HUES48 (cell line): ENCODE measurements around the gene DNAJC27.

Experiments used
- H3K27ac ChIP-seq: one replicate; pipeline ENCODE4 v1.7.0; 2013; ENCODE audit warnings: low read depth, low read length, inconsistent platforms
- H3K27me3 ChIP-seq: 2 replicates; pipeline ENCODE4 v1.6.1; 2013; ENCODE audit warnings: mild to moderate bottlenecking, low read length; ENCODE audit not compliant: control insufficient read depth, insufficient read depth
- H3K36me3 ChIP-seq: 2 replicates; pipeline ENCODE4 v1.6.1; 2013; ENCODE audit warnings: low read length; ENCODE audit not compliant: control insufficient read depth, insufficient read depth
- H3K4me1 ChIP-seq: 2 replicates; pipeline ENCODE4 v1.6.1; 2013; ENCODE audit warnings: mild to moderate bottlenecking, low read length; ENCODE audit not compliant: control insufficient read depth, insufficient read depth
- H3K4me3 ChIP-seq: 2 replicates; pipeline ENCODE4 v1.5.1; 2013; ENCODE audit warnings: mild to moderate bottlenecking, low read depth, low read length
- H3K9ac ChIP-seq: 2 replicates; pipeline ENCODE4 v1.6.1; 2013; ENCODE audit warnings: mild to moderate bottlenecking, low read depth, low read length, moderate library complexity
- H3K9me3 ChIP-seq: 2 replicates; pipeline ENCODE4 v1.6.1; 2013; ENCODE audit warnings: low read length; ENCODE audit not compliant: control insufficient read depth, insufficient read depth

DNAJC27 gene

DNA sequence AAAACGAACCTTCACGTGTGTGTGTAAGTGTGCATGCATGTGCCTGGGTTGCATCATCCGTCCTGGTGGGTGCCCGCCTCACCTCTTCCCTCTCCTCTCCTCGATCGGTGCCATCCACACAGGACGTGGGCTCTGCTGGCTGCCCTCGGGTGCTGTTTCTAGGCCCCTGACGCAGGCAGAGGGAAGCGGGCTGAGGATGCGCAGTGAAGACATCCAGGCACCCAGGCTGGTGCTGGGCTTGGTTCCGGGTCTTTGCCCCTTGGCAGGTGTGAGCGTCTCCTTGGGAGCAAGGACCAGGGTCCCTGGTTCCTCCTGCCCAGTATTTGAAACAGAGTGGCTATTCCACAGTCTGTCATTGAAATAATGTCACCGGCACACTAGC lies 45.5 kb downstream of the DNAJC27 start:
- Histone ChIP-seq H3K4me1 (peaks cover 17% of the 10 kb centered on the region; the same call in 1 of the 2 replicates), H3K36me3 (no peaks in the 10 kb centered on the region), H3K4me3 (no peak overlapping the region; the same call in 1 of the 2 replicates), H3K9ac (no peak overlapping the region), H3K27me3 (no peaks in the 10 kb centered on the region), H3K27ac (no peak overlapping the region), H3K9me3 (no peaks in the 10 kb centered on the region)

DNA sequence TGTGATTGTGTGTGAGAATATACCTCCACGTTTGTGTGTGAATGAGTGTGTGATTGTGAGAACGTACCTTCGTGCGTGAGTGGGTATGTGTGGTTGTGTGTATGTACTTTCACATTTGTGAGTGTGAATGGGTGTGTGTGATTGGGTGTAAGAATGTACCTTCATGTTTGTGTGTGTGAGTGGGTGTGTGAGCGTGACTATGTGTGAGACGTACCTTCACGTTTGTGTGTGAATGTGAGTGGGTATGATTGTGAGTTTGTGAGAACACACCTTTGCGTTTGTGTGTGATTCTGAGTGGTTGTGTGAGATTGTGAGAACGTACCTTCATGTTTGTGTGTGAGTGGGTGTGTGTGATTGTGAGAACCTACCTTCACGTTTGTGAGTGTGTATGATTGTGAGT lies 45.9 kb downstream of the DNAJC27 start:
- H3K9ac ChIP-seq = no peak overlapping the region
- no peak overlapping the region for H3K4me3 ChIP-seq
- no peaks in the 10 kb centered on the region for H3K9me3 ChIP-seq
- no peak overlapping the region for H3K27ac ChIP-seq
- peaks cover 14% of the 10 kb centered on the region; the same call in 1 of the 2 replicates for H3K4me1 ChIP-seq
- no peaks in the 10 kb centered on the region for H3K36me3 ChIP-seq
- H3K27me3 ChIP-seq = peaks cover 2% of the 10 kb centered on the region; the same call in 1 of the 2 replicates

DNA sequence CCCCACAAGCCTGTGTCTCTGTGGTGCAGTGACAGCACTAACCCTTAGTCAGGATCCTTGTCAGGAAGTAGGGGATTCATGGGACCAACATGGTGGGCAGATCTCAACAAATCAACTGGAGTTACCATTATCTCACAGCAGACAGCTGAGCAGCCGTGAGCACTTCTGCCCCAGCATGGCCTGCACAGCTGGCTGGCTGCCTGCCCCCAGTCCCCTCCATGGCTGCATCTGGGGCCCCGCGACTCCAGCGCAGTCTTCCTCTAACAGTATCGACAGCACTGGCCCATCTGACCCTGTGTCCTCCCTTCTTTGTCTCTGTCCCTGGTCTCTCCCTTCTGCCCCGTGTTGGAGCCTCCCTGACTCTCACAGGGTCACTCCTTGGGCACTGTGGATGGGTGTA lies 47.0 kb downstream of the DNAJC27 start:
- Histone ChIP-seq H3K9me3 (no peaks in the 10 kb centered on the region), H3K36me3 (no peaks in the 10 kb centered on the region), H3K9ac (no peak overlapping the region), H3K4me3 (no peak overlapping the region), H3K27me3 (peaks cover 3% of the 10 kb centered on the region; the same call in 1 of the 2 replicates), H3K4me1 (peaks cover 13% of the 10 kb centered on the region; the same call in 1 of the 2 replicates), H3K27ac (no peak overlapping the region)

DNA sequence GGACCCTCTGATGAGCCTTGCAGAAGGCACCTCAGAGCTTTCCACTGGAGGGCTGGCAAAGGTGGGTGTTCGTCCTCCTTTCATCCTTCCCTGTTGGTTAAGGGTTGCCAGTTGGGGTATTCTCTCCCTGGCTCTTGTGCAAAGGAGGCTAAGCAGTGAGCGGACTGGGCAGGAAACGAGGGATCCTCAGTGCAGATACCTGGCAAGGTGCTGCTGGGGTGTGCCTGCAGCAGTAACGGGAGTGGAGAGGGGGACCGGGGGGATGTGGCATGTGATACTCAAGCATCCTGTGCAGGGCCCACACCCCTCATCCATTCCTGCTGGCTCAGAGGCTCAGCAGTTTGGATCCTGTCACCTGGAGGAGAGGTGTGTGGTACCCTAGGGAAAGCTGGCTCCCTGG lies 47.5 kb downstream of the DNAJC27 start:
- Histone ChIP-seq H3K36me3 (no peaks in the 10 kb centered on the region), H3K27ac (no peak overlapping the region), H3K27me3 (peaks cover 3% of the 10 kb centered on the region; the same call in 1 of the 2 replicates), H3K4me3 (no peak overlapping the region), H3K9ac (no peak overlapping the region), H3K4me1 (peaks cover 13% of the 10 kb centered on the region; the same call in 1 of the 2 replicates), H3K9me3 (no peaks in the 10 kb centered on the region)

DNA sequence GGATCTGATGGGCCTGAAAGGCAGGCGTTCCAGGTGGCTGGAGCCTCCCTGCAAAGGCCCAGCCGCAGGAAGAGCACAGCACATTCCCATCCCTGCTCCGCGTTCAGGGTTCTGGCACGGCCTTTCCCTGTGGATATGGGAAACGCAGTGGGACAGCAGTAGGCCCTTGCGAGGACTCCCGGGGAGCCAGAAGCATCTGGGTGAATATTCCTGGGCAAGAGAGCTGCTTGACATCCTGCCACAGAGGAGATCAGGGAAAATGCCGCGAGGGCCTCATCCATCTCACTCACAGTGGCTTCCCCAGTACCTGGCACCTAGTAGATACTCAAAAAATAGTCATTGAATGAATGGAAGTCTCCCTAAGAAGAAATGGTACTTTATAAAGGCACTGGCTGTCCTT lies 48.6 kb downstream of the DNAJC27 start:
- Histone ChIP-seq H3K36me3 (0 out of 2 replicates have a peak, but pooled peaks cover under 1% of the 10 kb centered on the region), H3K4me1 (peaks cover 16% of the 10 kb centered on the region; the same call in 1 of the 2 replicates), H3K9me3 (no peaks in the 10 kb centered on the region), H3K9ac (no peak overlapping the region), H3K27ac (no peak overlapping the region), H3K4me3 (no peak overlapping the region), H3K27me3 (peaks cover 3% of the 10 kb centered on the region; the same call in 1 of the 2 replicates)

DNA sequence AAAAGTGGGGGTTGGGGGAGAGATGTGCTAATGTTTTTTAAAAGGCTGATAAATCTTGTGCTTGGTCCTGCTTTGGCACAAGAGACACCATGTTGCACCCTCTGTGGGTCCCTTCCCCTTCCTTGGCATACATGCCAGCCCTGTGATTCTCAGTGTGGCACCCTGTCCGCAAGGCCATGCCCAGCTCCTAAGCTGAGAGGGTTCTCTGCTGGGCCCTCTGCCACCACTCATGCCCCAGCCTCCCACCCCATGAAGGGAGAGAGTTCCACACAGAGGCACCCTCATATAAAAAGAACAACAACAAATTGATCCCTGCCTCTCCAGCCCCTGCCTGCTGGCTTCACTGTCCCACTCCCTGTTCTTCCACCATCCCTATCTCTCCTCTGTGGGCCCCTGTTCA lies 49.2 kb downstream of the DNAJC27 start:
- H3K9ac ChIP-seq = no peak overlapping the region
- H3K27ac ChIP-seq = no peak overlapping the region
- peaks cover 6% of the 10 kb centered on the region; the same call in 1 of the 2 replicates for H3K36me3 ChIP-seq
- no peaks in the 10 kb centered on the region for H3K9me3 ChIP-seq
- no peak overlapping the region for H3K4me3 ChIP-seq
- peaks cover 16% of the 10 kb centered on the region; the same call in 1 of the 2 replicates for H3K4me1 ChIP-seq
- peaks cover 3% of the 10 kb centered on the region; the same call in 1 of the 2 replicates for H3K27me3 ChIP-seq

DNA sequence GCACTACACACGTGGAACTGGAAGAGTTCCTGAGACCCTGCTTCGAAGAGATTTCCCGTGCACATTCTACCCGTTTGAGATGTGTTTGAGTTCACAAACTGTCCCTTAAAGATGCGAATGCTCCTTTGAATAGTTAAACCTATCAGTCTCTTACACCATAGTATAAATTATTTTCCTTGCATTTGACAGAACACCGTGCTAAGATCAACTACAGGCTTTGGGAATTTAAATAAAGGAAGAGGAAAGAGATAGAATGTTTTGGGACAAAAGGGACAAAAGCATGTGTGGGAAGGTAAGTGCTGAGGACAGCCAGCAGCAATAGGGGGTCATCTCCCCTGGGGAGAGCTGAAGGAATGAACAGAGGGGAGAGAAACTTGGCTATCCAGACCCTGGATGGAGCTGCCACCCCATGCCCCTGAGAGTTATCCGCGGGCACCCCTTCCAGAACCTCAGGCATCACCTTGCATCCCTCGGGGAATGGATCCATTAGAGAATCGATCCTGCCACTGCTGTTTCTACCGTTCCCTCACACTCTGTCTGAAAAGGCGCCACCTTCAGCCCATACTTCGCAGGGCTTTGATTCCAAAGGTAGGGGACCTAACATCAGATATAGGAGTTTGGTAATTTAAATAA lies 50.8 kb downstream of the DNAJC27 start:
- Histone ChIP-seq H3K36me3 (peaks cover 6% of the 10 kb centered on the region; the same call in 1 of the 2 replicates), H3K27ac (no peak overlapping the region), H3K4me1 (0 out of 2 replicates have a peak, but pooled peaks cover 4% of the 10 kb centered on the region), H3K4me3 (peak overlapping the region; percentile 52), H3K9ac (no peak overlapping the region), H3K9me3 (no peaks in the 10 kb centered on the region), H3K27me3 (peaks cover 3% of the 10 kb centered on the region; the same call in 1 of the 2 replicates)

DNA sequence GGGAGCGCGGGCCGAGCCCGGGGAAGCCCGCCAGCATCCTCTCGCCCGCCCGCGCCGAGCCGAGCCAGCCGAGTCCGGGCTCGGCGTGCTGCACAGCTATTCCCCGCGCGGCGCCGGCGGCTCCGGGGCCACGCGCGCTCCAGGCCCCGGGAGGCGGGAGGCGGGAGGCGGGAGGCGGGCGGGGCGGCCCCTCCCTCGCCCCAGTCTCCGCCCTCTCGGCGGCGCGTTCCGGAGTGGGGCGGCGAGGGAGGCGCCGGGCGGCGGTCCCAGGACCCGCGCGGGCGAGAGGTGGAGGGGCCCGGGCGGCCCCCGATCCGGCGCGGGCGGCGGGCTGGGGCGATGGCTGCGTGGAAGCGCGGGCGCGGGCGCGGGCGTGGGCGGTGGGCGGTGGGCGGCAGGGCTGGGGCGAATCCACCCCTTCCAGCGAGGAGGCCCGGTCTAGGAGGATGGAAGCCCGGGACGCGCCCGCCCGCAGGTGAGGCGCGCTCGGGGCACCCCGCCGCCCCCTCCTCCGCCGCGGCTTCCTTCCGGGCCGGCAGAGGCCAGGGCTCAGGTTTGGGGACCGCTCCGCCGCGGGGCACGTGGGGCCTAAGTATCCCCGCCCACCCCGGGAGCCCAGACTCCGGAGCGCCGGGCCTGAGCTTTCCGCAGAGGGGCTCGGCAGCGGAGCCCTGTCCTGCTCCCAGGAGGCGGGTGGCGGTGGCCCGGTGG lies 51.5 kb downstream of the DNAJC27 start, which contains the start of gene ADCY3:
TSS of gene ADCY3 (minus strand) at position 140 of the 711 bp plus-strand sequence. CDS start 1,250 bp downstream, outside the sequence.
- Histone ChIP-seq H3K36me3 (peaks cover 6% of the 10 kb centered on the region; the same call in 1 of the 2 replicates), H3K27ac (no peak within 1 kb of the TSS), H3K27me3 (peaks cover 3% of the 10 kb centered on the region; the same call in 1 of the 2 replicates), H3K9ac (no peak within 1 kb of the TSS; the same call in 1 of the 2 replicates), H3K9me3 (no peaks in the 10 kb centered on the region), H3K4me1 (0 out of 2 replicates have a peak, but pooled peaks cover 4% of the 10 kb centered on the region), H3K4me3 (peak within 1 kb of the TSS; percentile 64)

DNA sequence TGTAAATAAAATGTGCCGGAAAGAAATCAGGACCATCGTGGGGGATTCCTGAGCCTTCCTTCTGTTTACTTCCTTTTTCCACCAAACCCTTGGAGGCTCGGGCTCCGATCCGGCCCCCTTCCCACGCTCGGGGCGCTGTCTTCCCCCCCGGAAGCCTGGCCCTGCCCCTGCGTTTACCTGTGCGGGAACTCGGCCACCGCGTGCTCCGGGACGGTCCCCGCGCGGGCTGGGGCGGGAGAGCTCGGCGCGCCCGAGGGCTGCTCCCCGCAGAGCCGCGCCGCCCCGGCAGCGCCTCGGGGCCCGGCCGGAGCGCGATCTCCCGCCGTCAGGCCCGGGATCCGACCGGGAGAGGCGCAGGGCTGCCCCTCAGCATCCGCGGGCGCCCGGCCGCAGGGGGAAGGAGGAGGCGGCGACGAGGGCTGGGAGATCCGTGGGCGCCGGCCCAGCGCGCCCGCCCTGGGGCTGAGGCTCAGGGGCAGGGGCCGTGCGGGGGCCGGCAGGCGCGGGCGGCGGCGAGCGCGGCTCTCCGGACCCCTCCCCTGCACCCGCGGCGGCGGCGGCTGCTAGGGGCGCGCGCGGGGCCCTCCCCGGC lies 52.2 kb downstream of the DNAJC27 start:
- Histone ChIP-seq H3K4me1 (0 out of 2 replicates have a peak, but pooled peaks cover 4% of the 10 kb centered on the region), H3K27ac (no peak overlapping the region), H3K9ac (no peak overlapping the region; the same call in 1 of the 2 replicates)

DNA sequence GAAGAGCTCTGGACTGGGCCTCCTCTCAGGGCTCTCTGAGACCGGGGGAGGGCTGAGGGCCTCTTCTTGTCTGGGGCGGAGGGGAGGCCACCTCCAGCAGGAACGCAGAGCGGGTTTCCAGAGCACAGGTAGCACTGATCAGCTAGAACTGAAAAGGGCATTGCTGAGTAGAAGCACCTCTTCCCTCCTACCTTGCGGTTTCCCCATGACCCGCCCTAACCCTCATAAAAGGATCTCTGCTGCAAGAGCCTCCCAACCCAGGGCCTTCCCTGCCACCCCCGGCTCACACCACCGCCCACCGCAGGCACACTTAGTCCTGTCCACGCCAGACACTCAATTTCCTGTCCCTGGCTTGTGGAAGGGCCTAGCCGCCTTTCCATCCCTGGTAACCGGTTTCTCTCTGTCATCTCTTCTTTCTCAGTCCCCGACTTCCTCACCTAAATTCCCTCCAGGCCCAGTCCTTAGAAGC lies 52.7 kb downstream of the DNAJC27 start:
- peak overlapping the region; percentile 64 for H3K4me3 ChIP-seq
- no peak overlapping the region; the same call in 1 of the 2 replicates for H3K9ac ChIP-seq
- H3K27me3 ChIP-seq = peaks cover 3% of the 10 kb centered on the region; the same call in 1 of the 2 replicates
- H3K36me3 ChIP-seq = peaks cover 8% of the 10 kb centered on the region; the same call in 1 of the 2 replicates
- no peak overlapping the region for H3K27ac ChIP-seq
- 0 out of 2 replicates have a peak, but pooled peaks cover 4% of the 10 kb centered on the region for H3K4me1 ChIP-seq
- no peaks in the 10 kb centered on the region for H3K9me3 ChIP-seq

More for the DNA sequence above, 52.2 kb downstream of the DNAJC27 start:
- peak overlapping the region; percentile 64 for H3K4me3 ChIP-seq
- no peaks in the 10 kb centered on the region for H3K9me3 ChIP-seq
- H3K27me3 ChIP-seq = peaks cover 3% of the 10 kb centered on the region; the same call in 1 of the 2 replicates
- H3K36me3 ChIP-seq = peaks cover 8% of the 10 kb centered on the region; the same call in 1 of the 2 replicates
